Activated CD8-positive, alpha-beta memory T cell treated with anti-CD3 and anti-CD28 coated beads, Interleukin-2, amount 10 ng/mL, durations not matched to agents 7 days and 5 days (primary cell): ENCODE measurements around the gene GNRHR. TPM values are rescaled to one million over a fixed set of nuclear protein-coding genes. Genes with fewer than 3 reads are reported as not detected.
"Not testable (repeated sequence)": the region's sequence is repeated elsewhere in the genome, so short reads cannot be mapped to it uniquely, and the experiment has no call there.

Experiments
- ATAC-seq: fragments of 150-1000 bp; cut with Tn5 transposase; one replicate; pipeline ENCODE4 v1.10.0; 2021; ENCODE audit warnings: moderate library complexity
- CTCF ChIA-PET: fragments of 350-600 bp; sonication (Branson Sonifier 250); formaldehyde crosslinking; loops from one replicate; lab custom pipeline; 2021; ENCODE audit warnings: antibody characterized with exemption; lab: Charles Lee
- DNase-seq: peaks from one replicate; pipeline ENCODE4 v3.0.0-alpha.2; 2020
- H3K27ac Mint-ChIP-seq: one replicate; pipeline ENCODE4 v1.8.0; 2021; ENCODE audit warnings: mild to moderate bottlenecking, mixed read lengths
- H3K27me3 Mint-ChIP-seq: one replicate; pipeline ENCODE4 v1.8.0; 2021; ENCODE audit warnings: mixed read lengths
- H3K36me3 Mint-ChIP-seq: one replicate; pipeline ENCODE4 v1.8.0; 2021; ENCODE audit warnings: mild to moderate bottlenecking, mixed read lengths
- H3K4me1 Mint-ChIP-seq: one replicate; pipeline ENCODE4 v1.8.0; 2021; ENCODE audit warnings: mixed read lengths
- H3K4me3 Mint-ChIP-seq: one replicate; pipeline ENCODE4 v1.8.0; 2021; ENCODE audit warnings: mild to moderate bottlenecking, moderate library complexity, mixed read lengths
- H3K9me3 Mint-ChIP-seq: one replicate; pipeline ENCODE4 v1.8.0; 2022; ENCODE audit warnings: low read depth, mixed read lengths
- total RNA-seq, 2 experiments: library from RNA; stranded (reverse); gene quantifications; one replicate each; pipeline ENCODE4 v1.2.3, GENCODE V29; 2021

Gene GNRHR
- total RNA-seq, 2 experiments from 2014 or later = not detected

DNA sequence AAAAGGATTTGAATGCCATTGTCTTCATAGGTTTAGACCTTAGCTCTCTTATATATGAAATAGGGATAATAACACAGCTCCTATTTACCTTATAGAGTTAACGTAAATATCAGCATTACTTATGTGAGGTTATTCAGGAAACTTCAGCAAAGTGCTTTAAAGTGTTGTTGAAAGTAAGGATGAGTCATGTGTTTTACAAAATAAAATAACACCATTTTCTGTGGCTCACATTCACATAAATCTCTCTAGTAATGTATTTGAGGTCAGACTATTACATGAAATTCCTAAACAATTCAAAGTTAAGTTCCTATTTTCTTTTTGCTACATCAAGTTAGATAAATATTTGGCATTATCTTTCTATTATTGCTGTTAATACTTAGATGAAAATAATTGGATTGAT is 2.9 kb downstream of the GNRHR start:
- Mint-ChIP-seq H3K27me3 (no peaks in the 10 kb centered on the region), H3K27ac (no peak overlapping the region), H3K4me3 (no peak overlapping the region), H3K36me3 (no peaks in the 10 kb centered on the region), H3K9me3 (no peaks in the 10 kb centered on the region), H3K4me1 (peaks cover 1% of the 10 kb centered on the region)
- CTCF ChIA-PET = no interaction called here
- no peak for DNase-seq
- ATAC-seq = no peak

DNA sequence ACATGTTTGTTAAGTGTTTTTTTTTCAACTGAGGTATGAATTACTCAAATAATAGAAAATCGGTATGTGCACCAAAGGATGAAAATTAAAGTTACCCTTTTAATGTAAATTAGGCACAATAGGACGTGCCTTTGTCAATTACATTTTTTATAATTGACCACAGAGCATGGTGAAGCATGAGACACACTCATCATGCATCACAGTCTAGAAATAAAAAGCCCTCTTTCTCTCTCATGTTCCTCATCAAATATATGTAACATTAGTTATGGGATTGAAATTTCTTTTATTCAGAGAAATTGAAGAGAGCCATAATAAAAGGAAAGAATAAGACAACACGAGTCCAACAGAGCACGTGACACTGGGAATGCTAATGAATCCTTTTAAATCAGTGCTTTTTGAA is 3.5 kb downstream of the GNRHR start:
- Mint-ChIP-seq H3K36me3 (no peaks in the 10 kb centered on the region), H3K4me3 (no peak overlapping the region), H3K27me3 (no peaks in the 10 kb centered on the region), H3K9me3 (no peaks in the 10 kb centered on the region), H3K27ac (no peak overlapping the region), H3K4me1 (peaks cover 1% of the 10 kb centered on the region)
- CTCF ChIA-PET = interaction anchor here (1.3 kb wide), 1 partner anchor 9 kb away, joined by 3 read pairs; no protein-coding TSS in a partner anchor
- no peak for DNase-seq
- no peak for ATAC-seq

DNA sequence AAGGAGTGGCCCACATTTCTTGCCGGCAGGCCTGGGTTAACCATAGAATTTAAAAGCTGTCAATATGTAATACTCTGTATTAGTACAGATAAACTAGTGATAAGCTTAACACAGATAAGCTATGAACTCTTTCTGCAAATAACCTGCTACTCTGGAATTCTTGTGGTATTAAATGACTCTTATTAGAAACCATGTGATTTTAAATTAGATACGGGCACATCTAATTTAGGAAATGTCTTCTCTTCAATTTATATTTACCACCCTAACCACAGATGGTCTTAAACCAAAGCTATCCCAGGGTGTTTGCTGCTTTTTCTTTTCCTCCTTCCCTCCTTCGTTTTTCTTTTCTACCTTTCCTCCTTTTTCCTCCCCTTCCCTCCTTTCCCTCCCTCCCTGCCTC is 4.9 kb downstream of the GNRHR start:
- Mint-ChIP-seq H3K4me3 (no peak overlapping the region), H3K27ac (no peak overlapping the region)
- CTCF ChIA-PET = interaction anchor here (1.3 kb wide), 1 partner anchor 16 kb away, joined by 4 read pairs; no protein-coding TSS in a partner anchor

DNA sequence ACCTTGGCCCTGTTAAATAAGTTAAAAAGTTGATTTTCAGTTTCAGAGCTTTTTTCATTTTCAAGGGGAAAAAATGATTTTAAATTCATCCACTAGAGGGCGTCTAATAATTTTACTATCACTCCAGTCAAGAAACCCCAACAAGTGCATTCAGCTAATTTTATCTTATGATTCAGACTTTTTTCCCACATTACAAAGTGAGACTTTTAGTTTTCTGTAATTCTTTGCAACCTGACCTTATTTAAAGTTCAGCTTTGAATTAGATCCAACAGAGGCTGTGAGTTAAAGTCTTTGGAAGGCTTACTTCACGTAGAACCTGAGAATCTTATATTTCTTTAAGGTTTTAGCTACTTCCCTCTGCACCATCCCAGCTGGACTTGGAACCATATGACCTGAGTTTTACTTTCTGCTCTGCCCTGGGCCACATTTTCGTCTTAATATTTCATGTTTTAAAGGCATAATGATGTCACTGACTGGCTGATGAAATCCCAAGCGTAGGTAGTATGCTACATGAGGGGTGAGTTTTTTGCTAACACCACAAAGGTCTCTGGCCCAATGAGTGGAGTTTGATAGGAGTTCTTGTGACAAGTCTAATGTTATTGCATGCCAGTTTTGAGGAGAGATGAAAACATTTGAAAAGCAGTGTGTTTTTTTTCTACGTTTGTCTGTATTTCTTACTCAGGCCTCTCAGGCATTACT is 7.2 kb downstream of the GNRHR start:
- DNase-seq (no peak), ATAC-seq (peak; percentile 20)
- H3K4me3 Mint-ChIP-seq = no peak overlapping the region
- H3K9me3 Mint-ChIP-seq = no peaks in the 10 kb centered on the region
- no peaks in the 10 kb centered on the region for H3K27me3 Mint-ChIP-seq
- H3K4me1 Mint-ChIP-seq = peaks cover 5% of the 10 kb centered on the region
- CTCF ChIA-PET = interaction anchor here (0.6 to 1.8 kb wide), 12 partner anchors 10 to 200 kb away, joined by 3 to 8 read pairs (median 4); partner anchors contain the start of gene UBA6
- peaks cover 3% of the 10 kb centered on the region for H3K36me3 Mint-ChIP-seq
- no peak overlapping the region for H3K27ac Mint-ChIP-seq

More for the DNA sequence above, 4.9 kb downstream of the GNRHR start:
- ATAC-seq = no peak
- Mint-ChIP-seq H3K4me1 (peaks cover 1% of the 10 kb centered on the region), H3K36me3 (no peaks in the 10 kb centered on the region), H3K9me3 (no peaks in the 10 kb centered on the region), H3K27me3 (no peaks in the 10 kb centered on the region)
- DNase-seq = no peak

DNA sequence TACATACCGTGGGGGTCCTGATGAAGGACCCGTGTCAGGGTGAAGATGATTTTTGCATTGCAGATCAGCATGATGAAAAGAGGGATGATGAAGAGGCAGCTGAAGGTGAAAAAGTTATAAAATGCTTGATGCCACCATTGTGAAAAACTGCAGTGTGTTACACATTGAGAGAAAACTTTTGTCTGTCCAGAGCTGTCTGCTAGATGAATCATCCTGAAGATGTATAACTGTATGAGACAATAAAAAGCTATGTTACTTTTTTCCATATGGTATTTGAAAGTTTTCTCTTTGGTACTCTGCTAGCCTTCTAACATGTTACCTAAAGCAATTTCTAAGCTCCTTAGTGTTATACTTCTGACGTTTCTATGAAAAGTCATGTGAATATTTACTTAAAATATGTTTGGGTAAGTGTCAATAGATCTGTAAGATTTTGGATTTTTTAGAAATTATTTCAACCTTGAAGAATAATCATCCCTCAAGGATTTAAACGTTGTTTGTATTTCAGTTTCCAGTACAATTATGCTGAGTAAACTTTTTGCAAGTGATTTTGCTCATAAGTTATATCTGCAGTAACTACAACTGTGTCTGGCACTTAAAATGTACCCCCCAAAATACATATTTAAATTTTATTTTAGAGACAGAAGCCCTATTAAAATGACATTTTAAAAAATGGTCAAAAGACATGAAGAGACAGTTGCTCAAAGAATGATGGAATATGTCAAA is 9.5 kb downstream of the GNRHR start:
- CTCF ChIA-PET = interaction anchor here (2.1 kb wide), 1 partner anchor 21 kb away, joined by 5 read pairs; no protein-coding TSS in a partner anchor
- ATAC-seq (no peak), DNase-seq (no peak)
- no peak overlapping the region for H3K4me3 Mint-ChIP-seq
- H3K27me3 Mint-ChIP-seq = no peaks in the 10 kb centered on the region
- peaks cover 6% of the 10 kb centered on the region for H3K36me3 Mint-ChIP-seq
- no peaks in the 10 kb centered on the region for H3K9me3 Mint-ChIP-seq
- peaks cover 5% of the 10 kb centered on the region for H3K4me1 Mint-ChIP-seq
- H3K27ac Mint-ChIP-seq = no peak overlapping the region

DNA sequence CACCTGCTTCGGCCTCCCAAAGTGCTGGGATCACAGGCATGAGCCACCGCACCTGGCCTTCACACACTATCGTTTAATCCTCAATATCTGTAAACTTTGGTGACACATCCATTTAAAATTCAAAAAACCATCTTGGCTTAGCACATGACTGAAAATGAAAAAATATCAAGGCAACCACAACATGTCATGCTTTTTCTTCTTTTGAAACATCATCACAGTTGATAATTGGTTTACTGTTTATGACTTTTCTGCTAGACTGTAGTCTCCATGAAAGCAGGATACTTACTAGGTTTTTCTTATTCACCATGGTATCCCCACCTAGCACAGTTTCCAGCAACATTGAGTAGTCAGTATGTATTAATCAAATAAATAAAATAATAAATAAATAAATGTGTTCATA is 11.0 kb downstream of the GNRHR start:
- Mint-ChIP-seq H3K36me3 (peaks cover 6% of the 10 kb centered on the region), H3K4me1 (peaks cover 5% of the 10 kb centered on the region), H3K27ac (no peak overlapping the region), H3K9me3 (no peaks in the 10 kb centered on the region), H3K27me3 (no peaks in the 10 kb centered on the region), H3K4me3 (no peak overlapping the region)
- ATAC-seq (no peak), DNase-seq (no peak)
- CTCF ChIA-PET = no interaction called here

DNA sequence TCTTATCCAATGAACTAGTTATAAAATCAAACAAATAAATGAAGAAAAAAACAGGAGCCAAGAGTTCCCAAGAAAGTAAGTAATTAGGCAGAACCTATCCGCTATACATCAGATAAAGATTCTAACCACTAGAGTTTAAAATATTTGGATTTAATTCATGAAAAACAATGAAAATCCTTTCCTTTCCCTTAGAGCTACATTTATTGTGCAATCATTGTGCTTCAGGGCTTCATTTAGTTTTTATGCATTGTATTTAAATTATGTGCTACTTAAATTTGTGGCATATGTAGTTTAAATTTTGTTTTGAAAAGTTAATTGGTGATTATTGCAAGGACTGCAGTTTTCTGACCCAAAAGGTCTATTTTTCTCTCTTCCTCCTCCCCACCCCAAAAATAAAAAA is 17.9 kb downstream of the GNRHR start:
- no peaks in the 10 kb centered on the region for H3K27me3 Mint-ChIP-seq
- no peak overlapping the region for H3K4me3 Mint-ChIP-seq
- CTCF ChIA-PET = no interaction called here
- H3K4me1 Mint-ChIP-seq = no peaks in the 10 kb centered on the region
- ATAC-seq = no peak
- no peak for DNase-seq
- H3K36me3 Mint-ChIP-seq = peaks cover 6% of the 10 kb centered on the region
- H3K9me3 Mint-ChIP-seq = no peaks in the 10 kb centered on the region
- H3K27ac Mint-ChIP-seq = no peak overlapping the region

DNA sequence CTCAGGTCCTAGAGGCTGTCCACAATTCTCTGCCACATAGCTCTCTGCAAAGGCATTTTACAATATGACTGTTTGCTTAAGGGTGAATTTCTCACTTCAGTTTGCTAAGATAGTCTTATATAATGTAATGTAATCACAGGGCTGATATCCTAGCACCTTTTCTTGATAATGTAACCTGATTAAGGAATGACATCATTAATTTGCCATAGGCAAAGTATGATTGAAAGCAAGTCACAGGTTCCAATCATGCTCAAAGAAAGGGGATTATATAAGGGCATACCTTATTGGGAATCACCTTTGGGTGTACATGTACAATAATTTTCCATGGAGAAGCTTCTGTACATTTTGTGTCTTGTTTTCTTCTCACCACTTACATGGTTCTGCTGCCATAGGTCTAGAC is 18.9 kb downstream of the GNRHR start:
- DNase-seq (no peak), ATAC-seq (no peak)
- Mint-ChIP-seq H3K27ac (no peak overlapping the region), H3K9me3 (no peaks in the 10 kb centered on the region), H3K27me3 (no peaks in the 10 kb centered on the region), H3K4me1 (no peaks in the 10 kb centered on the region), H3K36me3 (peaks cover 6% of the 10 kb centered on the region), H3K4me3 (no peak overlapping the region)
- CTCF ChIA-PET = interaction anchor here (1.4 kb wide), 1 partner anchor 11 kb away, joined by 5 read pairs; no protein-coding TSS in a partner anchor

DNA sequence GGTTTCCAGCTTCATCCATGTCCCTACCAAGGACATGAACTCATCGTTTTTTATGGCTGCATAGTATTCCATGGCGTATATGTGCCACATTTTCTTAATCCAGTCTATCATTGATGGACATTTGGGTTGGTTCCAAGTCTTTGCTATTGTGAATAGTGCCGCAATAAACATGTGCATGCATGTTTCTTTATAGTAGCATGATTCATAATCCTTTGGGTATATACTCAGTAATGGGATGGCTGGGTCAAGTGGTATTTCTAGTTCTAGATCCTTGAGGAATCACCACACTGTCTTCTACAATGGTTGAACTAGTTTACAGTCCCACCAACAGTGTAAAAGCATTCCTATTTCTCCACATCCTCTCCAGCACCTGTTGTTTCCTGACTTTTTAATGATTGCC is 23.7 kb downstream of the GNRHR start:
- H3K4me1 Mint-ChIP-seq = not testable (repeated sequence)

DNA sequence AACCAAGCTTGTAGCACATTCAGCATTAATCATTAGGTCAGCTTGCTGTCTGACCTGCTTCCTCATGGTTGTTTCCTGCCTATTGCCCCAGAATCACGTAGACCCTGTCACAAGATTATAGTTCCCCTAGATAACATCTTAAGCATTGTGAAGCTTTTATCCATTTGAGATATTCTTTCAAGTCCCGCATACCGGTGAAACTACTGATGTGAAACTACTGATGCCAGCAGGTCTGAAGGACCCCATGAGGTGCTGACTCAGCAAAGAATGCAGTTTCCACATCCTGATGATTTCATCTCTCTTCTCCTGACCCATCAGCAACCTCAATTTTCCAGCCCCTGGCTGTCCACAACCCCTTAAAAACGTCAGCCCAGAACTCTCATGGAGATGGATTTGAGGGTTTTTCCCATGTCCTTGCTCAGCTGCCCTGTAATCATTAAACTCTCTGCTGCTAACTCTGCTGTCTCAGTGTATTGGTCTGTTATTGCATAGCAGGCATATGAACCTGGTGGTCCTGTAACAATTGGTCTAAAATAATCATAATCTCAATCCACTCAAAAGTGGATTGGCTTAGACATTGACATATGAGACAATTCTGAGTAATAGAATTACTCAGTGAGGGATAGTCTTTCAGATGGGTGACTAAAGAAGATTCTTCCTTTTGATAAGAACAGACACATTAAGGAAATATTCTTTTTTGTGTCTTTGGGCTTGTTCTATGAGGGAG is 26.9 kb downstream of the GNRHR start:
- DNase-seq = no peak
- Mint-ChIP-seq H3K4me3 (no peak overlapping the region), H3K4me1 (peaks cover 9% of the 10 kb centered on the region), H3K36me3 (peaks cover 29% of the 10 kb centered on the region), H3K27me3 (no peaks in the 10 kb centered on the region), H3K9me3 (peaks cover 10% of the 10 kb centered on the region), H3K27ac (peak overlapping the region; percentile 6)
- CTCF ChIA-PET = interaction anchor here (0.6 kb wide), 1 partner anchor 375 kb away, joined by 4 read pairs; no protein-coding TSS in a partner anchor
- ATAC-seq = no peak

More for the DNA sequence above, 23.7 kb downstream of the GNRHR start:
- H3K36me3 Mint-ChIP-seq = peaks cover 26% of the 10 kb centered on the region
- H3K4me3 Mint-ChIP-seq, H3K9me3 Mint-ChIP-seq, CTCF ChIA-PET, H3K27me3 Mint-ChIP-seq, ATAC-seq, H3K27ac Mint-ChIP-seq, DNase-seq: not testable (repeated sequence)

DNA sequence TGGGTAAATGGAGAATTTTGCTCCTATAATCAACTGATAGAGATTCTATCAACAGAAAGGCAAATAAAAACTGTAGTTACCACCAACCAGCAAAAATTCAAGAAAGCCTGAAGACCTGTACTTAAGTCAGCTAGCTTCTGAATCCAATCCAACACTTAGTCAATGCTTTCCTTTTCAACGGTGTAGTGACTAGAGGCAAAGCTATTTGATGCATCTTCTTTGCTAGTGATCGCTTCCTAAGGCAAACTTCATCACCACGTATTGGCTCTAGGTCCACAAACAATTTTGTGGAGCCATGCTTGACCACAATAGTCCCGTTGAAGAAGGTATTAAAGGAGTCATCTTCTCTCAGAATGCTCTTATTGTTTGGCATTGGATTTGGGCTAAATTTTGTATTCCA is 28.2 kb downstream of the GNRHR start:
- no peak overlapping the region for H3K4me3 Mint-ChIP-seq
- ATAC-seq = no peak
- H3K36me3 Mint-ChIP-seq = peaks cover 35% of the 10 kb centered on the region
- H3K4me1 Mint-ChIP-seq = peaks cover 13% of the 10 kb centered on the region
- H3K27me3 Mint-ChIP-seq = no peaks in the 10 kb centered on the region
- peaks cover 10% of the 10 kb centered on the region for H3K9me3 Mint-ChIP-seq
- no peak for DNase-seq
- CTCF ChIA-PET = no interaction called here
- no peak overlapping the region for H3K27ac Mint-ChIP-seq

DNA sequence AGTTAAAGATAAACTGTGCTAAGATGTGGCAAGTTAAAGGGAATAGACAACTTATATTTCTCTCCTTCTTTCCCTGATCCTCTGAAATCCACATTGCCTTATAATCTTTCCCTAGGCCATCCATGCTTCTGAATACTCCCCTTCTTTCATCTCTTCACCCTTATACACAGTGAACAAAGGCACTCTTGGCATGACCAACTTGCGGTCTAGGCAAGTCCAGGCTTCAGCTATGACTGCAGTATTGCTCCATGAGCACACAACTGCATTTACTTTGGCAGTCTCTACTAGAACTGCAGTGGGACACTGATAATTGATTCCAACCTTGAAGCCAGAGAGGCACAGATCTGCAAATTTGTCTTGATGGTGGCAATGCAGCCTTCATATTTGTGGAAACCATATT is 29.1 kb downstream of the GNRHR start:
- Mint-ChIP-seq H3K4me1 (peaks cover 13% of the 10 kb centered on the region), H3K9me3 (peaks cover 10% of the 10 kb centered on the region), H3K27ac (no peak overlapping the region), H3K36me3 (peaks cover 44% of the 10 kb centered on the region), H3K27me3 (no peaks in the 10 kb centered on the region), H3K4me3 (no peak overlapping the region)
- CTCF ChIA-PET = no interaction called here
- no peak for DNase-seq
- no peak for ATAC-seq

DNA sequence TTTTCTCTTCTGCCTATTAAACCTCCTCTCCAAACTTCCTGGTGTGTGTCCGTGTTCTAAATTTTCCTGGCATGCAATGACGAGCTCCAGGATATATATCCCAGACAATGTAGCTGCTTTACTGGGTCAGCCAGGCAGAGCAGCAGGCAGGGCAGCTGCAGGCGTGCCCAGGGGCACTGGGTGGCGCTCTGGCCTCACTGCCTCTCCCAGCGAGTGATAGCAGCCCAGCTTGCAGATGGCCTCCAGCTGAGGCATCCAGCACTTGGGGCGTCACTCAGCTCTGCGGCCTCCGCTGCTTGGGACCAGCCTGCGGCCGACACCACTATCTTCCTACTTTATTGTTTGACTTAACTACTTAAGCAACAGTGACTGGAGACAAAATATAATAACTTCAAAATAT is 30.2 kb downstream of the GNRHR start:
- Mint-ChIP-seq H3K36me3 (peaks cover 38% of the 10 kb centered on the region), H3K4me3 (no peak overlapping the region), H3K27me3 (no peaks in the 10 kb centered on the region), H3K9me3 (peaks cover 10% of the 10 kb centered on the region), H3K4me1 (peaks cover 13% of the 10 kb centered on the region), H3K27ac (no peak overlapping the region)
- ATAC-seq (no peak), DNase-seq (no peak)
- CTCF ChIA-PET = interaction anchor here (1.7 kb wide), 1 partner anchor 22 kb away, joined by 5 read pairs; no protein-coding TSS in a partner anchor
